ENCODE data around the gene TSPYL1. TPM values are rescaled to one million over a fixed set of nuclear protein-coding genes. Genes with fewer than 3 reads are reported as not detected.

Gene TSPYL1
- total RNA-seq, 1 experiment from 2014 or later, result 70.3 TPM

DNA sequence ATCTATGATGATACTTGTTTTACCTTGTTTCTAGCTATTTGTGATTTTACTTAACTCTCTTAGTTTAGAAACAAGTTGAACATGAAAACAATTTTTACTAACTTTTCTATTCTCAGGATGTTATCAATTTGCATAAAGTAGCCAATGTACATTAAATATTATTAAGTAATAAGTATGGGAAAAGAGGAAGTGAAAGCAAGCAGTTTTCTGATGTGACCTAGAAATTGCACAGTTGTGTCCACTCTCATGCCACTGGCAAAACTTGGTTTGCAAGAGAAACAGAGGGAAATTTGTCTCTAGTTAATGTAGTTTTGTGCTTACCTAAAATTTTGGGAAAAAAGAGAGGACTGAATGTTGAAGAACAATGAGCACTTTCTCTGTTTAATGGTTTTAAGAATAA is 19.2 kb upstream of the TSPYL1 start:
- intact Hi-C loops (cut with micrococcal nuclease), result no loop called here
- H3K4me1 ChIP-seq (ENCODE audit: control insufficient read depth in 1 of 2, insufficient read depth in 2 of 2, low read length in 2 of 2), result no peaks in the 10 kb centered on the region

More for the DNA sequence above, 19.2 kb upstream of the TSPYL1 start:
- no TSS peak for BruUV-seq (replicated peaks)
- Histone ChIP-seq H4K20me1 (ENCODE audit: insufficient read depth) (no peaks in the 10 kb centered on the region), H3K27ac (ENCODE audit: low read depth, low read length) (no peak overlapping the region), H3K4me3 (replicated peaks in 1 of 2; ENCODE audit: low read depth in 1 of 2, low read length in 2 of 2) (no peak overlapping the region), H3K9me2 (ENCODE audit: insufficient read depth) (no peaks in the 10 kb centered on the region), H3K79me2 (ENCODE audit: insufficient read depth, low read length) (no peaks in the 10 kb centered on the region), H2AFZ (ENCODE audit: low read depth, low read length, poor library complexity, severe bottlenecking) (no peak overlapping the region), H3K36me3 (ENCODE audit: control insufficient read depth in 1 of 2, insufficient read depth in 2 of 2, low read length in 2 of 2) (no peaks in the 10 kb centered on the region), H3K9ac (ENCODE audit: low read length) (no peak overlapping the region), H3K4me2 (ENCODE audit: low read length) (no peak overlapping the region), H3K27me3 (ENCODE audit: insufficient read depth, low read length) (no peaks in the 10 kb centered on the region), H3K9me3 (ENCODE audit: control insufficient read depth in 1 of 2, insufficient read depth in 1 of 2, low read depth in 1 of 2, low read length in 2 of 2) (no peaks in the 10 kb centered on the region)
- TF ChIP-seq CBX3 (IDR thresholded peaks at IDR 0.05; ENCODE audit: low read depth) (no peak), JUND (IDR thresholded peaks at IDR 0.05) (no peak), SP1 (IDR thresholded peaks at IDR 0.05; ENCODE audit: low read depth) (no peak), POLR2A (IDR thresholded peaks at IDR 0.05; ENCODE audit: borderline replicate concordance, extremely low read depth, insufficient read depth, insufficient read length) (no peak), FOSL1 (IDR thresholded peaks at IDR 0.05; ENCODE audit: low read depth) (no peak), TCF7L2 (IDR thresholded peaks at IDR 0.05; ENCODE audit: borderline replicate concordance, extremely low read depth, insufficient read depth, insufficient read length) (no peak), POLR2AphosphoS5 (IDR thresholded peaks at IDR 0.05; ENCODE audit: low read depth, low read length) (no peak), SRF (IDR thresholded peaks at IDR 0.05; ENCODE audit: low read depth) (no peak), RAD21 (IDR thresholded peaks at IDR 0.05; ENCODE audit: low read depth) (no peak), EZH2phosphoT487 (IDR thresholded peaks at IDR 0.05; ENCODE audit: borderline replicate concordance) (no peak), YY1 (IDR thresholded peaks at IDR 0.05; ENCODE audit: extremely low read depth, insufficient replicate concordance, low read depth, low read length) (no peak), ELF1 (IDR thresholded peaks at IDR 0.05; ENCODE audit: borderline replicate concordance, low read depth) (no peak), EZH2 (IDR thresholded peaks at IDR 0.05) (no peak), MAX (IDR thresholded peaks at IDR 0.05) (no peak)
- TF ChIP-seq, protein P1, sequence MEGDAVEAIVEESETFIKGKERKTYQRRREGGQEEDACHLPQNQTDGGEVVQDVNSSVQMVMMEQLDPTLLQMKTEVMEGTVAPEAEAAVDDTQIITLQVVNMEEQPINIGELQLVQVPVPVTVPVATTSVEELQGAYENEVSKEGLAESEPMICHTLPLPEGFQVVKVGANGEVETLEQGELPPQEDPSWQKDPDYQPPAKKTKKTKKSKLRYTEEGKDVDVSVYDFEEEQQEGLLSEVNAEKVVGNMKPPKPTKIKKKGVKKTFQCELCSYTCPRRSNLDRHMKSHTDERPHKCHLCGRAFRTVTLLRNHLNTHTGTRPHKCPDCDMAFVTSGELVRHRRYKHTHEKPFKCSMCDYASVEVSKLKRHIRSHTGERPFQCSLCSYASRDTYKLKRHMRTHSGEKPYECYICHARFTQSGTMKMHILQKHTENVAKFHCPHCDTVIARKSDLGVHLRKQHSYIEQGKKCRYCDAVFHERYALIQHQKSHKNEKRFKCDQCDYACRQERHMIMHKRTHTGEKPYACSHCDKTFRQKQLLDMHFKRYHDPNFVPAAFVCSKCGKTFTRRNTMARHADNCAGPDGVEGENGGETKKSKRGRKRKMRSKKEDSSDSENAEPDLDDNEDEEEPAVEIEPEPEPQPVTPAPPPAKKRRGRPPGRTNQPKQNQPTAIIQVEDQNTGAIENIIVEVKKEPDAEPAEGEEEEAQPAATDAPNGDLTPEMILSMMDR (IDR thresholded peaks at IDR 0.05 in 2 of 3, conservative IDR thresholded peaks at IDR 0.05 in 1 of 3; ENCODE audit: borderline replicate concordance in 1 of 3, insufficient read depth in 1 of 3, low read depth in 2 of 3, low read length in 2 of 3), result no peak
- TF ChIP-seq, protein P2, sequence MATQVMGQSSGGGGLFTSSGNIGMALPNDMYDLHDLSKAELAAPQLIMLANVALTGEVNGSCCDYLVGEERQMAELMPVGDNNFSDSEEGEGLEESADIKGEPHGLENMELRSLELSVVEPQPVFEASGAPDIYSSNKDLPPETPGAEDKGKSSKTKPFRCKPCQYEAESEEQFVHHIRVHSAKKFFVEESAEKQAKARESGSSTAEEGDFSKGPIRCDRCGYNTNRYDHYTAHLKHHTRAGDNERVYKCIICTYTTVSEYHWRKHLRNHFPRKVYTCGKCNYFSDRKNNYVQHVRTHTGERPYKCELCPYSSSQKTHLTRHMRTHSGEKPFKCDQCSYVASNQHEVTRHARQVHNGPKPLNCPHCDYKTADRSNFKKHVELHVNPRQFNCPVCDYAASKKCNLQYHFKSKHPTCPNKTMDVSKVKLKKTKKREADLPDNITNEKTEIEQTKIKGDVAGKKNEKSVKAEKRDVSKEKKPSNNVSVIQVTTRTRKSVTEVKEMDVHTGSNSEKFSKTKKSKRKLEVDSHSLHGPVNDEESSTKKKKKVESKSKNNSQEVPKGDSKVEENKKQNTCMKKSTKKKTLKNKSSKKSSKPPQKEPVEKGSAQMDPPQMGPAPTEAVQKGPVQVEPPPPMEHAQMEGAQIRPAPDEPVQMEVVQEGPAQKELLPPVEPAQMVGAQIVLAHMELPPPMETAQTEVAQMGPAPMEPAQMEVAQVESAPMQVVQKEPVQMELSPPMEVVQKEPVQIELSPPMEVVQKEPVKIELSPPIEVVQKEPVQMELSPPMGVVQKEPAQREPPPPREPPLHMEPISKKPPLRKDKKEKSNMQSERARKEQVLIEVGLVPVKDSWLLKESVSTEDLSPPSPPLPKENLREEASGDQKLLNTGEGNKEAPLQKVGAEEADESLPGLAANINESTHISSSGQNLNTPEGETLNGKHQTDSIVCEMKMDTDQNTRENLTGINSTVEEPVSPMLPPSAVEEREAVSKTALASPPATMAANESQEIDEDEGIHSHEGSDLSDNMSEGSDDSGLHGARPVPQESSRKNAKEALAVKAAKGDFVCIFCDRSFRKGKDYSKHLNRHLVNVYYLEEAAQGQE (IDR thresholded peaks at IDR 0.05; ENCODE audit: low read depth), result no peak
- TF ChIP-seq, protein P3, sequence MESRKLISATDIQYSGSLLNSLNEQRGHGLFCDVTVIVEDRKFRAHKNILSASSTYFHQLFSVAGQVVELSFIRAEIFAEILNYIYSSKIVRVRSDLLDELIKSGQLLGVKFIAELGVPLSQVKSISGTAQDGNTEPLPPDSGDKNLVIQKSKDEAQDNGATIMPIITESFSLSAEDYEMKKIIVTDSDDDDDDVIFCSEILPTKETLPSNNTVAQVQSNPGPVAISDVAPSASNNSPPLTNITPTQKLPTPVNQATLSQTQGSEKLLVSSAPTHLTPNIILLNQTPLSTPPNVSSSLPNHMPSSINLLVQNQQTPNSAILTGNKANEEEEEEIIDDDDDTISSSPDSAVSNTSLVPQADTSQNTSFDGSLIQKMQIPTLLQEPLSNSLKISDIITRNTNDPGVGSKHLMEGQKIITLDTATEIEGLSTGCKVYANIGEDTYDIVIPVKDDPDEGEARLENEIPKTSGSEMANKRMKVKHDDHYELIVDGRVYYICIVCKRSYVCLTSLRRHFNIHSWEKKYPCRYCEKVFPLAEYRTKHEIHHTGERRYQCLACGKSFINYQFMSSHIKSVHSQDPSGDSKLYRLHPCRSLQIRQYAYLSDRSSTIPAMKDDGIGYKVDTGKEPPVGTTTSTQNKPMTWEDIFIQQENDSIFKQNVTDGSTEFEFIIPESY (IDR thresholded peaks at IDR 0.05; ENCODE audit: extremely low read depth, insufficient replicate concordance, low read length), result no peak
- no peak for ATAC-seq
- ChIA-PET CTCF (no interaction called here), POLR2A (no interaction called here), RAD21 (ENCODE audit: low non-redundant PET in 1 of 2, low total read pairs in 2 of 2, uncharacterized antibody in 2 of 2, unreplicated experiment in 2 of 2) (no interaction called here)
- DNase-seq (ENCODE audit: low read depth, low spot score), result no peak
